ENCODE results near the gene ETV3. TPM values are rescaled to one million over a fixed set of nuclear protein-coding genes. Genes with fewer than 3 reads are reported as not detected.

Gene ETV3
- 23.8 and 26.6 TPM in 2 replicates for total RNA-seq (2021; fragmentation: NEBNext Ultra II Directional; extraction: Animal tissue kit (Norgen Biotek cat#: 25700))
- 6.0 and 7.0 TPM in 2 replicates for polyA plus RNA-seq (2011; rRNA removed)
- 7.6 TPM for polyA plus RNA-seq (2011; cell fraction: cytosol; rRNA removed)
- polyA plus RNA-seq (2011; cell fraction: nucleus; rRNA removed), result 6.8 TPM
- 8.9 to 12.0 TPM (median 9.7 TPM) in 4 replicates for polyA plus RNA-seq (2012, experiment 1 of 2)
- 1.0 TPM for polyA plus RNA-seq (2012, experiment 2 of 2)
- 6.9 TPM for polyA plus RNA-seq (2013, experiment 1 of 2)
- polyA plus RNA-seq (2013, experiment 2 of 2), result 6.3 TPM
- polyA minus RNA-seq (2011; rRNA and poly(A)+ RNA removed), result 24.8 and 27.2 TPM in 2 replicates
- 14.2 TPM for polyA minus RNA-seq (2011; cell fraction: cytosol; rRNA and poly(A)+ RNA removed)
- polyA minus RNA-seq (2011; cell fraction: nucleus; rRNA and poly(A)+ RNA removed), result 19.3 TPM
- long read RNA-seq, experiment 1, full-length matches to known transcripts, result 3 of 20 reads
- long read RNA-seq, experiment 1, partial matches to known transcripts, result 0 of 20 reads
- long read RNA-seq, experiment 1, other reads (novel, unspliced or antisense), result 17 of 20 reads
- long read RNA-seq, experiment 2, partial matches to known transcripts, result 0 of 2 reads
- long read RNA-seq, experiment 2, other reads (novel, unspliced or antisense), result 2 of 2 reads

- Histone ChIP-seq H3K23me2 (ENCODE audit: low read depth, low read length) (peaks cover 10% of the 10 kb centered on the region; the same call in 1 of the 2 replicates), H4K8ac (ENCODE audit: extremely low read depth, insufficient read depth, low read length) (peak within 1 kb of the TSS; percentile 87), H3K9me3 (ENCODE audit: insufficient read depth in 2 of 2, low read depth in 1 of 2, low read length in 1 of 2) (no peaks in the 10 kb centered on the region), H3K4me1 (replicated peaks in 1 of 4; ENCODE audit: control insufficient read depth in 3 of 4, insufficient read depth in 4 of 4, low read length in 3 of 4) (peaks cover 2 to 17% (median 7%) of the 10 kb centered on the region in 4 experiments; a peak in 4 of 7 replicates), H2AFZ (ENCODE audit: low read length) (no peak within 1 kb of the TSS), H2BK5ac (ENCODE audit: low read depth, low read length) (peak within 1 kb of the TSS; percentile 69), H3K36me3 (ENCODE audit: control insufficient read depth in 2 of 4, insufficient read depth in 4 of 4, low read length in 3 of 4) (peaks cover 9 to 27% (median 21%) of the 10 kb centered on the region in 4 experiments; a peak in 7 of 8 replicates), H2AK5ac (ENCODE audit: low read depth, low read length) (no peak within 1 kb of the TSS; the same call in 1 of the 2 replicates), H3K14ac (ENCODE audit: insufficient read length) (no peak within 1 kb of the TSS), H3K79me2 (ENCODE audit: control insufficient read depth in 1 of 2, insufficient read depth in 2 of 2, low read length in 2 of 2) (peaks cover 7 to 29% of the 10 kb centered on the region in 2 experiments; a peak in 3 of 4 replicates), H3K4me2 (ENCODE audit: insufficient read depth in 1 of 2, low read depth in 2 of 2, low read length in 2 of 2) (peak within 1 kb of the TSS; percentile 94 to 99), H3K27ac (ENCODE audit: low read depth, low read length) (peak within 1 kb of the TSS; percentile 87), H4K91ac (replicated peaks; ENCODE audit: insufficient read length, low read length) (peak within 1 kb of the TSS; percentile 69), H3K4me3 (ENCODE audit: extremely low read depth in 1 of 4, insufficient read depth in 2 of 4, low read depth in 3 of 4, low read length in 4 of 4) (peak within 1 kb of the TSS; percentile 68 to 99 (median 94)), H4K5ac (ENCODE audit: insufficient read length, low read depth, low read length) (peak within 1 kb of the TSS; percentile 83), H2BK120ac (replicated peaks; ENCODE audit: low read depth, low read length) (no peak within 1 kb of the TSS), H3K79me1 (ENCODE audit: low read depth, low read length) (peaks cover 8% of the 10 kb centered on the region), H2BK15ac (ENCODE audit: low read length) (no peak within 1 kb of the TSS), H3K27me3 (replicated peaks in 1 of 4; ENCODE audit: control insufficient read depth in 3 of 4, extremely low read depth in 1 of 4, insufficient read depth in 3 of 4, low read length in 3 of 4) (no peaks in the 10 kb centered on the region), H3K56ac (replicated peaks; ENCODE audit: insufficient read length, low read depth, low read length) (peak within 1 kb of the TSS; percentile 62), H3K9ac (replicated peaks in 1 of 4; ENCODE audit: extremely low read depth in 1 of 4, low read depth in 3 of 4, low read length in 3 of 4) (peak within 1 kb of the TSS; percentile 5 to 75 (median 56)), H3K18ac (ENCODE audit: extremely low read depth, low read length) (peak within 1 kb of the TSS; percentile 79; the same call in 1 of the 2 replicates), H3K23ac (ENCODE audit: insufficient read length) (no peak within 1 kb of the TSS), H3K4ac (replicated peaks; ENCODE audit: insufficient read length, low read depth, low read length) (no peak within 1 kb of the TSS), H2BK20ac (ENCODE audit: low read length) (no peak within 1 kb of the TSS), H4K20me1 (replicated peaks in 1 of 2; ENCODE audit: control insufficient read depth in 1 of 2, insufficient read depth in 2 of 2, low read length in 2 of 2) (peaks cover 9 to 11% of the 10 kb centered on the region in 2 experiments), H2BK12ac (ENCODE audit: low read depth, low read length) (no peak within 1 kb of the TSS)
- DNase-seq (ENCODE audit: low read depth in 1 of 2, low spot score in 2 of 2) (peak; percentile 70 to 89), FAIRE-seq (peak; percentile 28)
- ChIA-PET POLR2A (ENCODE audit: partially characterized antibody) (interaction anchor here (0.8 to 10.5 kb wide), 10 partner anchors 10 to 50 kb away, joined by 3 to 70 read pairs (median 4); no protein-coding TSS in a partner anchor), CTCF (ENCODE audit: partially characterized antibody) (interaction anchor here (1.1 to 16.2 kb wide), 8 partner anchors 9 to 50 kb away, joined by 3 to 187 read pairs (median 4); no protein-coding TSS in a partner anchor)
- WGBS, 2 experiments (ENCODE audit: extremely low coverage in 1 of 2, insufficient coverage in 1 of 2, insufficient read length in 1 of 2, insufficient replicate concordance in 2 of 2, low coverage in 1 of 2, low lambda C conversion rate in 2 of 2, missing lambda C conversion rate in 1 of 2), result 2% methylated on average over 62 of the region's 85 CpGs; no CpG with 5 or more reads in 1 of the 2 experiments
- TF ChIP-seq KDM1A (IDR thresholded peaks at IDR 0.05; ENCODE audit: borderline replicate concordance, low read length) (no peak), NANOG (IDR thresholded peaks at IDR 0.05; ENCODE audit: insufficient read depth, low read depth, low read length, poor library complexity, severe bottlenecking) (no peak), JUND (IDR thresholded peaks at IDR 0.05; ENCODE audit: low read length) (no peak), HDAC2 (IDR thresholded peaks at IDR 0.05; ENCODE audit: borderline replicate concordance in 1 of 2, low read depth in 2 of 2, low read length in 2 of 2) (peak; percentile 19 to 51; a peak in 1 of 4 replicates), TEAD4 (IDR thresholded peaks at IDR 0.05; ENCODE audit: low read depth, low read length) (no peak), EGR1 (IDR thresholded peaks at IDR 0.05; ENCODE audit: borderline replicate concordance, low read depth, low read length) (peak; percentile 68; the same call in 1 of the 2 replicates), PHF8 (conservative IDR thresholded peaks at IDR 0.05; ENCODE audit: low read depth, low read length) (peak; percentile 67)
Measured at GRCh38 chr1:157138220-157139051, at the start of gene ETV3. Gene ETV3 (minus strand): TSS chr1:157138395. CDS start chr1:157136352, 2,043 bp downstream.

All from H1 (cell line).